NCI-H1436 treated with DMSO at 0.1 percent for 48 hours (cell line): ENCODE data around the gene ASB18.

Experiments used
- DNase-seq: peaks from one replicate; lab custom pipeline; 2025; lab: John Stamatoyannopoulos, UW

The ASB18 gene

GRCh38 chr2:236241181-236242056, 22.8 kb downstream of the ASB18 start:
- DNase-seq: no peak

- DNase-seq: no peak
Measured at GRCh38 chr2:236240228-236240990, 23.8 kb downstream of the ASB18 start.

- no peak for DNase-seq
Measured at GRCh38 chr2:236239276-236240065, 24.7 kb downstream of the ASB18 start.

- no peak for DNase-seq
Measured at GRCh38 chr2:236238751-236239150, 25.5 kb downstream of the ASB18 start.

- DNase-seq: no peak
Measured at GRCh38 chr2:236237468-236238190, 26.6 kb downstream of the ASB18 start.

- DNase-seq: no peak
Measured at GRCh38 chr2:236236559-236237452, 27.4 kb downstream of the ASB18 start.

- no peak for DNase-seq
Measured at GRCh38 chr2:236229186-236229585, 35.0 kb downstream of the ASB18 start.

GRCh38 chr2:236223675-236224074, 40.5 kb downstream of the ASB18 start:
- DNase-seq: no peak

- no peak for DNase-seq
Measured at GRCh38 chr2:236221798-236222197, 42.4 kb downstream of the ASB18 start.

GRCh38 chr2:236219411-236219810, 44.8 kb downstream of the ASB18 start:
- DNase-seq: no peak

GRCh38 chr2:236217926-236218325, 46.3 kb downstream of the ASB18 start:
- no peak for DNase-seq

GRCh38 chr2:236216711-236217110, 47.5 kb downstream of the ASB18 start:
- no peak for DNase-seq

- no peak for DNase-seq
Measured at GRCh38 chr2:236215761-236216333, 48.4 kb downstream of the ASB18 start.

GRCh38 chr2:236215196-236215595, 49.0 kb downstream of the ASB18 start:
- no peak for DNase-seq

- no peak for DNase-seq
Measured at GRCh38 chr2:236214376-236214995, 49.7 kb downstream of the ASB18 start.

- no peak for DNase-seq
Measured at GRCh38 chr2:236211296-236211695, 52.9 kb downstream of the ASB18 start.

- no peak for DNase-seq
Measured at GRCh38 chr2:236210536-236210935, 53.7 kb downstream of the ASB18 start.

- no peak for DNase-seq
Measured at GRCh38 chr2:236209996-236210395, 54.2 kb downstream of the ASB18 start.

GRCh38 chr2:236209535-236209934, 54.7 kb downstream of the ASB18 start:
- no peak for DNase-seq
